ENCODE results near the gene NUMBL. TPM values are rescaled to one million over a fixed set of nuclear protein-coding genes. Genes with fewer than 3 reads are reported as not detected.

Gene NUMBL
- total and polyA plus RNA-seq, 2 of the 13 experiments (the other 11 are each of a cell fraction or from before 2014, with no cell fraction given) = 0.49 to 2.3 TPM

DNA sequence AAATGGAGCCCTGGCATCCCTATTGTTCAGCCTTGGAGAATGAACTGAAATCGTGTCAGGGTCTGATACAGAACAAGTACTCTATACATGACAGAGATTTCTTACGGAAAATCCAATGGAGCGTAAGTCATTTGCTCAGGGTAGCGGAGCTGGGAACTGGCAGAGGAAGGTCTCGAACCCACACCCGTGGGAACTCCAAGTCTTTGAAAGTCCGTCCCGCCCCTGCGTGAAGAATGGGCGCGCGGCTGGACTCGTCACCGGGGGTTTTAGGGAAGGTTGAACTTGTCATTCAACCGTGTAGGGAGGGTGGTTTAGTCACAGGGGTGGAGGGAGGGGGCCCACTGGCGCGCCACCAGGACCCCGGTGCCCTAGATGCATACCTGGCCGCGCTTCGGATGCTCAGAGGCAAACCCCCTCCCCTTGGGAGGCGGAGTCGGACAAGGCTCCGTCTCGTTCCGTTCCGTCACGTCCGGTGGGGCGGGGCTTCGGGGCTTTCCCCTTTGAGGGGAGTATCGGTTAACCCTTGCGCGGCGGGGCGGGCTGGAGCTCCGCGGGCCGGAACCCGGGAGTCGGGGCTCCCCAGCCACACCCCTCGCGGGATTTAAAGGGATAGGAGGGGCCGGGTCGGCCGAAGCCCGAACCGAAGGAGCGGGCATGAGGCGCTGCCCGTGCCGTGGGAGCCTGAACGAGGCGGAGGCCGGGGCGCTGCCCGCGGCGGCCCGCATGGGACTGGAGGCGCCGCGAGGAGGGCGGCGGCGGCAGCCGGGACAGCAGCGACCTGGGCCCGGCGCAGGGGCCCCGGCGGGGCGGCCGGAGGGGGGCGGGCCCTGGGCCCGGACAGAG is 26.3 kb upstream of the NUMBL start, which contains the start of the genes COQ8B and ITPKC:
COQ8B (minus strand) TSS at position 405 of the 843 bp plus-strand sequence. CDS start 2,254 bp downstream, outside the sequence.
ITPKC (plus strand) TSS at position 631 of the 843 bp plus-strand sequence; CDS start at position 655, 24 bp downstream.
- Histone ChIP-seq H4K20me1 (ENCODE audit: insufficient read depth, low read length) (0 out of 2 replicates have a peak, but pooled peaks cover 4% of the 10 kb centered on the region), H3K36me3 (replicated peaks in 1 of 2; ENCODE audit: control insufficient read depth in 1 of 2, insufficient read depth in 2 of 2, low read length in 2 of 2) (no peaks in the 10 kb centered on the region), H3K27ac (ENCODE audit: extremely low read length, insufficient read depth, low read length) (peak within 1 kb of the TSS; percentile 95), H3K27me3 (ENCODE audit: control insufficient read depth in 1 of 2, insufficient read depth in 2 of 2, low read length in 2 of 2) (no peaks in the 10 kb centered on the region; a peak in 1 of 5 replicates), H3K9ac (ENCODE audit: insufficient read depth, low read depth, low read length) (peak within 1 kb of the TSS; percentile 96), H3K4me3 (replicated peaks in 1 of 3; ENCODE audit: insufficient read depth in 1 of 3, low read depth in 2 of 3, low read length in 3 of 3) (peak within 1 kb of the TSS; percentile 90 to 99 (median 92)), H2AFZ (ENCODE audit: low read length) (no peak within 1 kb of the TSS), H3K4me1 (ENCODE audit: insufficient read depth, low read length) (peaks cover 44% of the 10 kb centered on the region), H3K79me2 (ENCODE audit: insufficient read depth, low read length) (peaks cover 44% of the 10 kb centered on the region), H3K9me3 (ENCODE audit: low read length) (no peaks in the 10 kb centered on the region), H3K4me2 (ENCODE audit: low read depth, low read length) (peak within 1 kb of the TSS; percentile 94)
- WGBS (ENCODE audit: low lambda C conversion rate) = 0% methylated on average over 8 of the region's 76 CpGs
- POLR2A ChIA-PET = interaction anchor here (0.9 to 2.4 kb wide), 17 partner anchors 9 to 648 kb away, joined by 3 to 30 read pairs (median 4); partner anchors contain the start of genes ACTMAP, B9D2, EGLN2 and RAB4B
- TSS peak; percentile 72 for BruUV-seq (replicated peaks)
- FAIRE-seq = peak; percentile 81
- in situ Hi-C loops (cut with HindIII; ENCODE audit: extremely low pct_ligation_motif_present, low pct_unique_long_range_greater_than_20kb) (loop anchor here (5.0 kb wide), 1 partner anchor 36 kb away; the partner anchor contains the start of genes ACTMAP and SNRPA), intact Hi-C loops (cut with micrococcal nuclease; ENCODE audit: unreplicated experiment) (loop anchor here (5.0 kb wide), 1 partner anchor 91 kb away; no protein-coding TSS in a partner anchor)
- DNase-seq (ENCODE audit: low spot score) = peak; percentile 95
- CTCF ChIA-PET (ENCODE audit: low intra/inter-chr PET ratio, low total read pairs) = no interaction called here
- ATAC-seq = peak; percentile 64
- TF ChIP-seq STAT5B (CRISPR knock-in tag; IDR thresholded peaks at IDR 0.05) (no peak), SAP130 (CRISPR knock-in tag; IDR thresholded peaks at IDR 0.05; ENCODE audit: low read depth) (peak; percentile 82), IRX3 (CRISPR knock-in tag; IDR thresholded peaks at IDR 0.05; ENCODE audit: borderline replicate concordance, low read depth) (no peak), RXRA (CRISPR knock-in tag; IDR thresholded peaks at IDR 0.05) (no peak; the same call in 1 of the 2 replicates), ZNF224 (CRISPR knock-in tag; IDR thresholded peaks at IDR 0.05) (no peak), RAD51 (IDR thresholded peaks at IDR 0.05; ENCODE audit: borderline replicate concordance) (no peak), SOX5 (CRISPR knock-in tag; IDR thresholded peaks at IDR 0.05; ENCODE audit: borderline replicate concordance) (no peak), ISL2 (CRISPR knock-in tag; IDR thresholded peaks at IDR 0.05) (peak; percentile 14; the same call in 1 of the 2 replicates), ZSCAN21 (CRISPR knock-in tag; IDR thresholded peaks at IDR 0.05; ENCODE audit: borderline replicate concordance) (no peak), ZNF207 (IDR thresholded peaks at IDR 0.05; ENCODE audit: borderline replicate concordance) (no peak), ZNF382 (CRISPR knock-in tag; IDR thresholded peaks at IDR 0.05; ENCODE audit: borderline replicate concordance) (no peak)
- TF ChIP-seq, protein P1, sequence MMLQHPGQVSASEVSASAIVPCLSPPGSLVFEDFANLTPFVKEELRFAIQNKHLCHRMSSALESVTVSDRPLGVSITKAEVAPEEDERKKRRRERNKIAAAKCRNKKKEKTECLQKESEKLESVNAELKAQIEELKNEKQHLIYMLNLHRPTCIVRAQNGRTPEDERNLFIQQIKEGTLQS (CRISPR knock-in tag; IDR thresholded peaks at IDR 0.05) = no peak
- TF ChIP-seq, protein P2, sequence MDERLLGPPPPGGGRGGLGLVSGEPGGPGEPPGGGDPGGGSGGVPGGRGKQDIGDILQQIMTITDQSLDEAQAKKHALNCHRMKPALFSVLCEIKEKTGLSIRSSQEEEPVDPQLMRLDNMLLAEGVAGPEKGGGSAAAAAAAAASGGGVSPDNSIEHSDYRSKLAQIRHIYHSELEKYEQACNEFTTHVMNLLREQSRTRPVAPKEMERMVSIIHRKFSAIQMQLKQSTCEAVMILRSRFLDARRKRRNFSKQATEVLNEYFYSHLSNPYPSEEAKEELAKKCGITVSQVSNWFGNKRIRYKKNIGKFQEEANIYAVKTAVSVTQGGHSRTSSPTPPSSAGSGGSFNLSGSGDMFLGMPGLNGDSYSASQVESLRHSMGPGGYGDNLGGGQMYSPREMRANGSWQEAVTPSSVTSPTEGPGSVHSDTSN (CRISPR knock-in tag; IDR thresholded peaks at IDR 0.05) = no peak
- TF ChIP-seq, protein P3, sequence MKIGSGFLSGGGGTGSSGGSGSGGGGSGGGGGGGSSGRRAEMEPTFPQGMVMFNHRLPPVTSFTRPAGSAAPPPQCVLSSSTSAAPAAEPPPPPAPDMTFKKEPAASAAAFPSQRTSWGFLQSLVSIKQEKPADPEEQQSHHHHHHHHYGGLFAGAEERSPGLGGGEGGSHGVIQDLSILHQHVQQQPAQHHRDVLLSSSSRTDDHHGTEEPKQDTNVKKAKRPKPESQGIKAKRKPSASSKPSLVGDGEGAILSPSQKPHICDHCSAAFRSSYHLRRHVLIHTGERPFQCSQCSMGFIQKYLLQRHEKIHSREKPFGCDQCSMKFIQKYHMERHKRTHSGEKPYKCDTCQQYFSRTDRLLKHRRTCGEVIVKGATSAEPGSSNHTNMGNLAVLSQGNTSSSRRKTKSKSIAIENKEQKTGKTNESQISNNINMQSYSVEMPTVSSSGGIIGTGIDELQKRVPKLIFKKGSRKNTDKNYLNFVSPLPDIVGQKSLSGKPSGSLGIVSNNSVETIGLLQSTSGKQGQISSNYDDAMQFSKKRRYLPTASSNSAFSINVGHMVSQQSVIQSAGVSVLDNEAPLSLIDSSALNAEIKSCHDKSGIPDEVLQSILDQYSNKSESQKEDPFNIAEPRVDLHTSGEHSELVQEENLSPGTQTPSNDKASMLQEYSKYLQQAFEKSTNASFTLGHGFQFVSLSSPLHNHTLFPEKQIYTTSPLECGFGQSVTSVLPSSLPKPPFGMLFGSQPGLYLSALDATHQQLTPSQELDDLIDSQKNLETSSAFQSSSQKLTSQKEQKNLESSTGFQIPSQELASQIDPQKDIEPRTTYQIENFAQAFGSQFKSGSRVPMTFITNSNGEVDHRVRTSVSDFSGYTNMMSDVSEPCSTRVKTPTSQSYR (CRISPR knock-in tag; IDR thresholded peaks at IDR 0.05; ENCODE audit: borderline replicate concordance) = no peak
- TF ChIP-seq, protein P4, sequence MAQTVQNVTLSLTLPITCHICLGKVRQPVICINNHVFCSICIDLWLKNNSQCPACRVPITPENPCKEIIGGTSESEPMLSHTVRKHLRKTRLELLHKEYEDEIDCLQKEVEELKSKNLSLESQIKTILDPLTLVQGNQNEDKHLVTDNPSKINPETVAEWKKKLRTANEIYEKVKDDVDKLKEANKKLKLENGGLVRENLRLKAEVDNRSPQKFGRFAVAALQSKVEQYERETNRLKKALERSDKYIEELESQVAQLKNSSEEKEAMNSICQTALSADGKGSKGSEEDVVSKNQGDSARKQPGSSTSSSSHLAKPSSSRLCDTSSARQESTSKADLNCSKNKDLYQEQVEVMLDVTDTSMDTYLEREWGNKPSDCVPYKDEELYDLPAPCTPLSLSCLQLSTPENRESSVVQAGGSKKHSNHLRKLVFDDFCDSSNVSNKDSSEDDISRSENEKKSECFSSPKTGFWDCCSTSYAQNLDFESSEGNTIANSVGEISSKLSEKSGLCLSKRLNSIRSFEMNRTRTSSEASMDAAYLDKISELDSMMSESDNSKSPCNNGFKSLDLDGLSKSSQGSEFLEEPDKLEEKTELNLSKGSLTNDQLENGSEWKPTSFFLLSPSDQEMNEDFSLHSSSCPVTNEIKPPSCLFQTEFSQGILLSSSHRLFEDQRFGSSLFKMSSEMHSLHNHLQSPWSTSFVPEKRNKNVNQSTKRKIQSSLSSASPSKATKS (CRISPR knock-in tag; IDR thresholded peaks at IDR 0.05) = no peak
- TF ChIP-seq, protein P5, sequence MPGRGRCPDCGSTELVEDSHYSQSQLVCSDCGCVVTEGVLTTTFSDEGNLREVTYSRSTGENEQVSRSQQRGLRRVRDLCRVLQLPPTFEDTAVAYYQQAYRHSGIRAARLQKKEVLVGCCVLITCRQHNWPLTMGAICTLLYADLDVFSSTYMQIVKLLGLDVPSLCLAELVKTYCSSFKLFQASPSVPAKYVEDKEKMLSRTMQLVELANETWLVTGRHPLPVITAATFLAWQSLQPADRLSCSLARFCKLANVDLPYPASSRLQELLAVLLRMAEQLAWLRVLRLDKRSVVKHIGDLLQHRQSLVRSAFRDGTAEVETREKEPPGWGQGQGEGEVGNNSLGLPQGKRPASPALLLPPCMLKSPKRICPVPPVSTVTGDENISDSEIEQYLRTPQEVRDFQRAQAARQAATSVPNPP (CRISPR knock-in tag; IDR thresholded peaks at IDR 0.05) = no peak

All from HepG2 (cell line).